HL-60 (cell line): ENCODE measurements around the gene MATR3.

Experiments
- CTCF ChIP-seq: IDR thresholded peaks from one replicate; pipeline ENCODE4 v1.5.1; 2011; ENCODE audit warnings: low read length, control low read depth, inconsistent platforms; ENCODE audit not compliant: insufficient read depth
- POLR2AphosphoS5 ChIP-seq: IDR thresholded peaks from 2 replicates; pipeline ENCODE4 v1.6.1; 2012; ENCODE audit warnings: low read depth
- SPI1 ChIP-seq: IDR thresholded peaks from 2 replicates; pipeline ENCODE4 v1.6.1; 2012; ENCODE audit warnings: low read depth, mild to moderate bottlenecking, borderline replicate concordance

DNA sequence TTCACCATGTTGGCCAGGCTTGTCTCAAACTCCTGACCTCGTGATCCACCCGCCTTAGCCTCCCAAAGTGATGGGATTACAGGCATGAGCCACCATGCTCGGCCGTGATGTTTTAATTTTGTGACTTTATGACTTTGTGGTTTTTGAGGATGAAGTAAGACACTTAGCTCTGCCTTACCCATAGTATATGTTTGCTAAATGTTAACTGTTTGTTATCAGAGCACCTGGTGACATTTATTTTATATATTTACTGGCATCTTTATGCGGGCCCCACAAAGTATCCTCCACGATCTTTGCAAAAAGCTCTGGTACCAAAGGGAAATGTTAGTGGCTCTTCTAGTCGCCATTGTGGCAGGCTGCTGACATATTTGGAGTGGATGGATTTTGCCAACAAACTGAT is 82.8 kb downstream of the MATR3 start:
- TF ChIP-seq CTCF (no peak), POLR2AphosphoS5 (no peak), SPI1 (no peak)
